WTC11 (cell line): ENCODE measurements around the gene ARFGAP2.

Source experiments
- USF2 ChIP-seq: sonication (generic); formaldehyde crosslinking; IDR thresholded peaks from 2 replicates; pipeline ENCODE4 v1.8.1; 2023; ENCODE audit warnings: mild to moderate bottlenecking, missing genetic modification reagents, moderate library complexity
- ZBTB21 ChIP-seq: sonication (generic); formaldehyde crosslinking; IDR thresholded peaks from 2 replicates; pipeline ENCODE4 v1.8.1; 2023; ENCODE audit warnings: mild to moderate bottlenecking, missing genetic modification reagents, borderline replicate concordance

GRCh38 chr11:47216121-47216798 lies 39.6 kb upstream of the ARFGAP2 start:
- TF ChIP-seq ZBTB21, result no peak
- no peak for TF ChIP-seq USF2 (CRISPR knock-in tag)
